HG02610 (cell line): ENCODE results near the gene LATS2.

Experiments
- ATAC-seq: cut with Tn5 transposase; IDR thresholded peaks from one replicate; pipeline ENCODE4 v1.9.1; 2021; ENCODE audit warnings: mild to moderate bottlenecking, moderate library complexity; ENCODE audit not compliant: unreplicated experiment

Gene LATS2

GRCh38 chr13:21020176-21020575 lies 41.2 kb downstream of the LATS2 start:
- no peak for ATAC-seq

- ATAC-seq, result no peak
Observed at GRCh38 chr13:21018220-21018619, 43.2 kb downstream of the LATS2 start.

GRCh38 chr13:21016487-21016886 lies 44.9 kb downstream of the LATS2 start:
- no peak for ATAC-seq

- no peak for ATAC-seq
Observed at GRCh38 chr13:21015284-21015683, 46.1 kb downstream of the LATS2 start.

GRCh38 chr13:21014502-21015170 lies 46.8 kb downstream of the LATS2 start:
- no peak for ATAC-seq

GRCh38 chr13:21014139-21014501 lies 47.3 kb downstream of the LATS2 start:
- no peak for ATAC-seq

GRCh38 chr13:21013682-21014038 lies 47.7 kb downstream of the LATS2 start:
- ATAC-seq, result no peak

GRCh38 chr13:21012841-21013681 lies 48.3 kb downstream of the LATS2 start:
- no peak for ATAC-seq

- no peak for ATAC-seq
Observed at GRCh38 chr13:21012211-21012610, 49.2 kb downstream of the LATS2 start.

GRCh38 chr13:21011378-21011777 lies 50.0 kb downstream of the LATS2 start:
- ATAC-seq, result no peak

GRCh38 chr13:21010621-21011020 lies 50.8 kb downstream of the LATS2 start:
- no peak for ATAC-seq

GRCh38 chr13:21009036-21009435 lies 52.4 kb downstream of the LATS2 start:
- no peak for ATAC-seq

GRCh38 chr13:21008026-21008425 lies 53.4 kb downstream of the LATS2 start:
- no peak for ATAC-seq

GRCh38 chr13:21006141-21007005 lies 55.0 kb downstream of the LATS2 start:
- ATAC-seq, result no peak

GRCh38 chr13:21005193-21005592 lies 56.2 kb downstream of the LATS2 start:
- no peak for ATAC-seq

- no peak for ATAC-seq
Observed at GRCh38 chr13:21001471-21001870, 59.9 kb downstream of the LATS2 start.

- ATAC-seq, result no peak
Observed at GRCh38 chr13:21000647-21001046, 60.7 kb downstream of the LATS2 start.

- no peak for ATAC-seq
Observed at GRCh38 chr13:20998649-20999415, 62.6 kb downstream of the LATS2 start.

GRCh38 chr13:20997301-20998161 lies 63.9 kb downstream of the LATS2 start:
- no peak for ATAC-seq
